ENCODE data around the gene POLR2J2.
"Not testable (repeated sequence)": the region's sequence is repeated elsewhere in the genome, so short reads cannot be mapped to it uniquely, and the experiment has no call there.

DNA sequence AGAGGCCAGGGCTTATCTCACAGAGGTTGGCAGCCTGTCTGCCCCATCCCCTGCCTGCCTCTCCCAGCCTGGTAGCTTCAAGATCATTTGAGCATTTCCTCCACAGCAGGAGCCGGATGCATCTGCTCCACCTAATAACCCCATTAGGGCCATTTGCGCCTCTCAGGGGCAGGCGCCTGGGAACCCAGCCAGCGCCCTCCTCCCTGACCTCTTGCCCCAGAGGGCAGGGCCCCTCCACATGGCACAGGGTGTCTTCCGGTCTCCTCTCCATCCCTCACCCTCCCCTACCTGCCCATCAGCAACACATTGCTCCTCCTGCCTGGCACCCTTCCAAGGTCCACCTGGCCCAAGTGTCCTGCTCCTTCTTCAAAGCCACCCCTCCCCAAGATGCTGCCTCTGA, 36.1 kb downstream of the POLR2J2 start:
- TF ChIP-seq CTCF (IDR thresholded peaks at IDR 0.05; ENCODE audit: poor library complexity); EZH2phosphoT487 (IDR thresholded peaks at IDR 0.05; ENCODE audit: low read depth, severe bottlenecking, unreplicated experiment); EZH2 (IDR thresholded peaks at IDR 0.05; ENCODE audit: borderline replicate concordance): not testable (repeated sequence)
